ENCODE data around the gene PSME1. TPM values are rescaled to one million over a fixed set of nuclear protein-coding genes. Genes with fewer than 3 reads are reported as not detected.

PSME1 gene
- total and polyA plus RNA-seq, 2 donors (not counting 3 experiments of a cell fraction or from before 2014, with no cell fraction given) = 98.1 to 135 TPM

DNA sequence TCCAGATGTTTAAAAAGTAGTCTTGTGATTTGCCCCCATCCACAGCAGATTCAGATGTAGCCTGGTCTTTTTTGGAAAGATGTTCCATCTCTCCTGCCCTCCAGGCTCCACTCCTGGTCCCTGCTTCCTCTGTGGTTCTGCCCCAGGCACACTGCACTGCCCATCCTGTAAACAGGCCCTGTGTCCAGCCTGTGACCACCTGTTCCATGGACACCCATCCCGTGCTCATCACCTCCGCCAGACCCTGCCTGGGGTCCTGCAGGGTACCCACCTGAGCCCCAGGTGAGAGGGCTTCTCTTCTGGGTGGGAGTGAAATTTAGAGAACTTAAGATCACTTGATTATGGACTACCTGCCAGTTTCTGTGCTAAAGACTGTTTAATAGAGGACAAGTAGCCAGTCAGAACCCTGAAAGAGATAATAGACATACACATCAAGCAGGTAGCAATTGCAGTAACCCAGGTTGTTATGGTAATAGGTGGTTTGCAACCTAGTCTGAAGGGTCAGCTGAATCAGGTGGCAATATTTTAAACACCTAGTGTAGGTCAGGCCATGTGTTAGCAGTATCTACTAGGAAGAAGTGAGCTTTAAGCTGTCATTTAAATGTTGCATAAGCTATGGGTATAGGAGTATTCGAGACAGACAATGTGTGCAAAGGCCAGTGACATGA lies 13.4 kb downstream of the PSME1 start:
- TF ChIP-seq FOS (IDR thresholded peaks at IDR 0.05; ENCODE audit: borderline replicate concordance, insufficient read depth, low read length) (no peak), POLR2AphosphoS5 (IDR thresholded peaks at IDR 0.05; ENCODE audit: insufficient read depth, low read depth, low read length) (no peak), GATA2 (IDR thresholded peaks at IDR 0.05; ENCODE audit: insufficient read depth, insufficient read length, low read depth, low read length) (no peak), MYC (IDR thresholded peaks at IDR 0.05; ENCODE audit: low read depth, low read length) (no peak), POLR2A (IDR thresholded peaks at IDR 0.05; ENCODE audit: low read depth, low read length) (no peak), EZH2 (IDR thresholded peaks at IDR 0.05; ENCODE audit: borderline replicate concordance, low read depth, low read length, severe bottlenecking) (no peak), JUN (IDR thresholded peaks at IDR 0.05; ENCODE audit: borderline replicate concordance, insufficient read depth, insufficient read length, low read depth) (no peak)
- TF ChIP-seq, protein P1, sequence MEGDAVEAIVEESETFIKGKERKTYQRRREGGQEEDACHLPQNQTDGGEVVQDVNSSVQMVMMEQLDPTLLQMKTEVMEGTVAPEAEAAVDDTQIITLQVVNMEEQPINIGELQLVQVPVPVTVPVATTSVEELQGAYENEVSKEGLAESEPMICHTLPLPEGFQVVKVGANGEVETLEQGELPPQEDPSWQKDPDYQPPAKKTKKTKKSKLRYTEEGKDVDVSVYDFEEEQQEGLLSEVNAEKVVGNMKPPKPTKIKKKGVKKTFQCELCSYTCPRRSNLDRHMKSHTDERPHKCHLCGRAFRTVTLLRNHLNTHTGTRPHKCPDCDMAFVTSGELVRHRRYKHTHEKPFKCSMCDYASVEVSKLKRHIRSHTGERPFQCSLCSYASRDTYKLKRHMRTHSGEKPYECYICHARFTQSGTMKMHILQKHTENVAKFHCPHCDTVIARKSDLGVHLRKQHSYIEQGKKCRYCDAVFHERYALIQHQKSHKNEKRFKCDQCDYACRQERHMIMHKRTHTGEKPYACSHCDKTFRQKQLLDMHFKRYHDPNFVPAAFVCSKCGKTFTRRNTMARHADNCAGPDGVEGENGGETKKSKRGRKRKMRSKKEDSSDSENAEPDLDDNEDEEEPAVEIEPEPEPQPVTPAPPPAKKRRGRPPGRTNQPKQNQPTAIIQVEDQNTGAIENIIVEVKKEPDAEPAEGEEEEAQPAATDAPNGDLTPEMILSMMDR (IDR thresholded peaks at IDR 0.05; ENCODE audit: extremely low read depth in 1 of 2, insufficient read depth in 1 of 2, low read depth in 1 of 2, low read length in 2 of 2) = no peak
- TF ChIP-seq, protein P2, sequence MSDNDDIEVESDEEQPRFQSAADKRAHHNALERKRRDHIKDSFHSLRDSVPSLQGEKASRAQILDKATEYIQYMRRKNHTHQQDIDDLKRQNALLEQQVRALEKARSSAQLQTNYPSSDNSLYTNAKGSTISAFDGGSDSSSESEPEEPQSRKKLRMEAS (IDR thresholded peaks at IDR 0.05; ENCODE audit: insufficient read depth, insufficient read length) = no peak
- no peak overlapping the region for H3K4me3 ChIP-seq (replicated peaks in 1 of 3; ENCODE audit: insufficient read depth in 1 of 3, low read depth in 1 of 3, low read length in 3 of 3)
- H3K9me3 ChIP-seq (replicated peaks; ENCODE audit: control insufficient read depth, insufficient read depth, low read length) = no peaks in the 10 kb centered on the region
- H3K4me1 ChIP-seq (ENCODE audit: control insufficient read depth, extremely low read depth, insufficient read depth, low read length) = peaks cover 16% of the 10 kb centered on the region
- H3K27me3 ChIP-seq (ENCODE audit: control insufficient read depth in 2 of 2, insufficient read depth in 2 of 2, low read length in 2 of 2) = no peaks in the 10 kb centered on the region
- ChIA-PET POLR2A (no interaction called here), CTCF (interaction anchor here (1.0 to 7.8 kb wide), 2 partner anchors 11 to 91 kb away, joined by 6 to 63 read pairs; partner anchors contain the start of gene IRF9)
- H3K9ac ChIP-seq (replicated peaks; ENCODE audit: extremely low read depth, insufficient read depth, low read length) = no peak overlapping the region
- peaks cover 25% of the 10 kb centered on the region for H3K79me2 ChIP-seq (ENCODE audit: control insufficient read depth, insufficient read depth, low read length)
- no peak for DNase-seq (ENCODE audit: low read depth, low spot score)
- H3K9me1 ChIP-seq (replicated peaks; ENCODE audit: control insufficient read depth, extremely low read depth, insufficient read depth, low read length) = no peaks in the 10 kb centered on the region
- H3K27ac ChIP-seq (ENCODE audit: insufficient read depth, low read depth, low read length) = no peak overlapping the region
- FAIRE-seq = no peak
- H2AFZ ChIP-seq (ENCODE audit: low read depth, low read length) = no peak overlapping the region
- H4K20me1 ChIP-seq (replicated peaks; ENCODE audit: control insufficient read depth, extremely low read depth, insufficient read depth, low read length) = no peaks in the 10 kb centered on the region
- no TSS peak for BruUV-seq (replicated peaks)
- peaks cover 3 to 22% of the 10 kb centered on the region in 2 experiments for H3K36me3 ChIP-seq (ENCODE audit: control insufficient read depth in 2 of 2, extremely low read depth in 1 of 2, insufficient read depth in 2 of 2, low read length in 2 of 2)
- dilution Hi-C loops (cut with MboI; ENCODE audit: extremely low pct_ligation_motif_present, low sequenced_read_pairs) = no loop called here
- H3K4me2 ChIP-seq (ENCODE audit: insufficient read depth, low read length) = no peak overlapping the region
- intact Hi-C loops (cut with micrococcal nuclease) = loop anchor here (5.0 kb wide), 3 partner anchors 148 to 283 kb away; partner anchors contain the start of genes DHRS1, NFATC4 and NOP9

Measured in endothelial cell of umbilical vein (primary cell).